Activated T-cell treated with anti-CD3 and anti-CD28 coated beads, Interleukin-2, amount 50 U/mL, for 72 hours (primary cell): ENCODE measurements around the gene OBI1. TPM values are rescaled to one million over a fixed set of nuclear protein-coding genes. Genes with fewer than 3 reads are reported as not detected.

Source experiments
- ATAC-seq, 2 donors: fragments of 150-1000 bp; cut with Tn5 transposase; replicated peaks in 1 of 2; 2 replicates each; pipeline ENCODE4 v1.10.0; 2021; ENCODE audit warnings: moderate library complexity in 2 of 2, mild to moderate bottlenecking in 1 of 2
- DNase-seq, 2 donors: peaks; one replicate each; pipeline ENCODE4 v3.0.0; 2021 to 2022; ENCODE audit warnings: mixed read lengths in 1 of 2
- H3K27ac Mint-ChIP-seq: one replicate; pipeline ENCODE4 v1.8.0; 2022; ENCODE audit warnings: mild to moderate bottlenecking, moderate library complexity, mixed read lengths
- H3K27me3 Mint-ChIP-seq: one replicate; pipeline ENCODE4 v1.8.0; 2022; ENCODE audit warnings: low read depth, mixed read lengths
- H3K36me3 Mint-ChIP-seq, 2 donors: one replicate each; pipeline ENCODE4 v1.8.0; 2022; ENCODE audit warnings: mixed read lengths in 2 of 2, mild to moderate bottlenecking in 1 of 2; ENCODE audit not compliant: insufficient read depth in 2 of 2
- H3K4me1 Mint-ChIP-seq: one replicate; pipeline ENCODE4 v1.8.0; 2022; ENCODE audit warnings: low read depth, mixed read lengths
- H3K4me3 Mint-ChIP-seq, 2 donors: one replicate each; pipeline ENCODE4 v1.8.0; 2022; ENCODE audit warnings: mild to moderate bottlenecking in 2 of 2, mixed read lengths in 2 of 2, moderate library complexity in 2 of 2
- H3K9me3 Mint-ChIP-seq, 2 donors: one replicate each; pipeline ENCODE4 v1.8.0; 2022; ENCODE audit warnings: mixed read lengths in 2 of 2
- total RNA-seq, 2 donors: library from RNA; stranded (reverse); gene quantifications; one replicate each; pipeline ENCODE4 v1.2.3, GENCODE V29; 2022

Gene OBI1
- total RNA-seq, 2 donors from 2014 or later, result 17.8 to 23.0 TPM

DNA sequence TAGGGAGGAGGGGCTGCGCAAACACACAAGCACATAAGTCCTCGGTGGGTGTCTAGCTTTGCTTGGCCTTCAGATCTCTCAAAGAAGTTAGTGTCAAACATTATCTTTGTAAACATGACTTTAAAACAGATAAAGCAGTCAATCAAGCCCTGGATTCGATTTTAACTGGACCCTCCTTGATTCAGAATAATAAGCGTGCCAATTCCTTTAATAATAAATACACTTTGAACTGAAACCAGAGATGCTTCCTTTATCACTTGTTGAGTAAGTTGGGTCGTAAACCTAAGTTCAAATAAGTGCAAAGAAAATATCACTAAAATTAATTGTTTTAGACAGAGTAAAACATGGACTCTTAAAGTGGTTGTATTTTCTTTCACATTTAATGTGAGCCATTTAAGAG is 86.5 kb downstream of the OBI1 start:
- Mint-ChIP-seq H3K27me3 (no peaks in the 10 kb centered on the region), H3K9me3 (no peaks in the 10 kb centered on the region), H3K4me3 (no peak overlapping the region), H3K36me3 (peaks cover 0 to 1% of the 10 kb centered on the region in 2 donors), H3K27ac (no peak overlapping the region), H3K4me1 (no peaks in the 10 kb centered on the region)
- ATAC-seq (no peak), DNase-seq (no peak)

- ATAC-seq, result no peak
- Mint-ChIP-seq H3K36me3 (no peaks in the 10 kb centered on the region), H3K4me1 (no peaks in the 10 kb centered on the region), H3K27ac (no peak overlapping the region), H3K4me3 (no peak overlapping the region), H3K27me3 (no peaks in the 10 kb centered on the region), H3K9me3 (no peaks in the 10 kb centered on the region)
- no peak for DNase-seq
These were observed 89.9 kb downstream of the OBI1 start for GRCh38 chr13:78569029-78569428.

DNA sequence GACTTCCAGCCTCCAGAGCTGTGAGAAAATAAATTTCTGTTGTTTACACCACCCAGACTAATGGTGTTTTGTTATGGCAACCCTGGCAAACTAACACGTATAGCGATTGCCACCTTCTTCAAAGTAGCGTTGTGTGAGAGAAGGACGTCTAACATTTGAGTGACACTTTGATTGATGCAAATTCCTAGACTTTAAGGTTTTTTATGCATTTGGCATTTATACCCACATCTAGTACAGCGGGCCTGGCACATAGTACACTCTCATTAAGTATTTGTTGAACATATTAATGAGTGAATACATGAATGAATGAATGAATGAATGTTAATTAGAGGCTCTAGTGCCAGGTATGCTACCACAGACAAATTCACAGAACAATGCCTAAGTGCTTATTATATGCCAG is 92.3 kb downstream of the OBI1 start:
- Mint-ChIP-seq H3K4me3 (no peak overlapping the region), H3K27me3 (no peaks in the 10 kb centered on the region), H3K9me3 (no peaks in the 10 kb centered on the region), H3K4me1 (no peaks in the 10 kb centered on the region), H3K27ac (no peak overlapping the region), H3K36me3 (no peaks in the 10 kb centered on the region)
- DNase-seq (no peak), ATAC-seq (no peak)

Other genes starting within 250 kb of the OBI1 start
- gene POU4F1, start 55.6 kb downstream of the OBI1 start, total RNA-seq, result under 1 TPM; 0.44 to 0.79 TPM